Calu3 (cell line): ENCODE results near the gene RABGAP1L. TPM values are rescaled to one million over a fixed set of nuclear protein-coding genes. Genes with fewer than 3 reads are reported as not detected.

Experiments
- BruUV-seq: library from RNA; stranded (reverse); fragments of 400-500 nt; replicated peaks from 2 replicates; lab custom pipeline; 2021; lab: Mats Ljungman, UMichigan
- CTCF ChIA-PET: fragments of 300-600 bp; sonication (Branson Sonifier 250); formaldehyde crosslinking; loops from one replicate; lab custom pipeline; 2022; ENCODE audit warnings: antibody characterized with exemption; lab: Charles Lee
- DNase-seq: peaks from one replicate; pipeline ENCODE4 v3.0.0; 2022
- H3K27ac Mint-ChIP-seq: one replicate; pipeline ENCODE4 v1.8.0; 2022; ENCODE audit warnings: mixed read lengths; ENCODE audit not compliant: unreplicated experiment
- H3K27me3 Mint-ChIP-seq: one replicate; pipeline ENCODE4 v1.8.0; 2022; ENCODE audit warnings: mixed read lengths; ENCODE audit not compliant: unreplicated experiment
- H3K36me3 Mint-ChIP-seq: one replicate; pipeline ENCODE4 v1.8.0; 2022; ENCODE audit warnings: mild to moderate bottlenecking, moderate library complexity, mixed read lengths; ENCODE audit not compliant: insufficient read depth, unreplicated experiment
- H3K4me1 Mint-ChIP-seq: one replicate; pipeline ENCODE4 v1.8.0; 2022; ENCODE audit warnings: mild to moderate bottlenecking, low read depth, mixed read lengths; ENCODE audit not compliant: unreplicated experiment
- H3K4me3 Mint-ChIP-seq: one replicate; pipeline ENCODE4 v1.8.0; 2022; ENCODE audit warnings: mild to moderate bottlenecking, low read depth, moderate library complexity, mixed read lengths; ENCODE audit not compliant: unreplicated experiment
- H3K9me3 Mint-ChIP-seq: one replicate; pipeline ENCODE4 v1.8.0; 2022; ENCODE audit warnings: low read depth, mixed read lengths; ENCODE audit not compliant: unreplicated experiment
- CTCF ChIP-seq: fragments of 200-600 bp; IDR thresholded peaks from one replicate; pipeline ENCODE4 v1.8.0; 2022; ENCODE audit warnings: antibody characterized with exemption; ENCODE audit not compliant: unreplicated experiment
- intact Hi-C: fragments of 100-400 bp; cut with micrococcal nuclease; formaldehyde crosslinking; loops from one replicate; pipeline ENCODE4 v1.10.0; 2022; ENCODE audit not compliant: unreplicated experiment
- total RNA-seq: library from RNA; stranded (reverse); gene quantifications from 2 replicates; pipeline ENCODE4 v1.2.3, GENCODE V29; 2022

RABGAP1L gene
- total RNA-seq, 1 experiment from 2014 or later, result 135 TPM

- no peaks in the 10 kb centered on the region for H3K27me3 Mint-ChIP-seq
- CTCF ChIA-PET, result interaction anchor here (0.7 kb wide), 1 partner anchor 48 kb away, joined by 3 read pairs; no protein-coding TSS in a partner anchor
- intact Hi-C loops, result no loop called here
- H3K36me3 Mint-ChIP-seq, result no peaks in the 10 kb centered on the region
- no peaks in the 10 kb centered on the region for H3K9me3 Mint-ChIP-seq
- no peak overlapping the region for H3K4me3 Mint-ChIP-seq
- no peaks in the 10 kb centered on the region for H3K4me1 Mint-ChIP-seq
- no TSS peak for BruUV-seq
- no peak for TF ChIP-seq CTCF
- DNase-seq, result no peak
- no peak overlapping the region for H3K27ac Mint-ChIP-seq
Measured at GRCh38 chr1:174913225-174913903, 754.0 kb downstream of the RABGAP1L start.

- Mint-ChIP-seq H3K27ac (no peak overlapping the region), H3K27me3 (no peaks in the 10 kb centered on the region), H3K4me3 (no peak overlapping the region), H3K9me3 (no peaks in the 10 kb centered on the region), H3K36me3 (no peaks in the 10 kb centered on the region), H3K4me1 (no peaks in the 10 kb centered on the region)
- DNase-seq, result no peak
- TF ChIP-seq CTCF, result no peak
- no TSS peak for BruUV-seq
- intact Hi-C loops, result no loop called here
- CTCF ChIA-PET, result interaction anchor here (0.6 kb wide), 1 partner anchor 25 kb away, joined by 4 read pairs; no protein-coding TSS in a partner anchor
Measured at GRCh38 chr1:174914991-174915390, 755.7 kb downstream of the RABGAP1L start.

- no peaks in the 10 kb centered on the region for H3K27me3 Mint-ChIP-seq
- H3K4me3 Mint-ChIP-seq, result no peak overlapping the region
- intact Hi-C loops, result no loop called here
- no peaks in the 10 kb centered on the region for H3K9me3 Mint-ChIP-seq
- no peaks in the 10 kb centered on the region for H3K36me3 Mint-ChIP-seq
- no peak for DNase-seq
- H3K4me1 Mint-ChIP-seq, result no peaks in the 10 kb centered on the region
- TF ChIP-seq CTCF, result no peak
- H3K27ac Mint-ChIP-seq, result no peak overlapping the region
- CTCF ChIA-PET, result no interaction called here
- BruUV-seq, result no TSS peak
Measured at GRCh38 chr1:174916846-174917245, 757.5 kb downstream of the RABGAP1L start.

- CTCF ChIA-PET, result no interaction called here
- TF ChIP-seq CTCF, result no peak
- Mint-ChIP-seq H3K36me3 (peaks cover 2% of the 10 kb centered on the region), H3K27me3 (no peaks in the 10 kb centered on the region), H3K9me3 (no peaks in the 10 kb centered on the region), H3K4me3 (no peak overlapping the region), H3K4me1 (no peaks in the 10 kb centered on the region), H3K27ac (no peak overlapping the region)
- no TSS peak for BruUV-seq
- intact Hi-C loops, result no loop called here
- DNase-seq, result no peak
Measured at GRCh38 chr1:174920093-174920492, 760.8 kb downstream of the RABGAP1L start.
